HEK293 (cell line): ENCODE results near the gene SLC7A9.

ENCODE experiments used
- CTCF ChIA-PET: fragments of 350-600 bp; formaldehyde crosslinking; extraction: SDS; loops from one replicate; lab custom pipeline; 2021; ENCODE audit warnings: antibody characterized with exemption; lab: Yijun Ruan, JAX
- POLR2A ChIA-PET: fragments of 300-600 bp; formaldehyde crosslinking; extraction: SDS; loops from one replicate; lab custom pipeline; 2020; ENCODE audit warnings: antibody characterized with exemption, inconsistent platforms; lab: Yijun Ruan, JAX
- H3K27ac ChIP-seq: fragments of 200-500 bp; sonication (Bioruptor generic); 2 replicates; pipeline ENCODE4 v1.5.1; 2014; ENCODE audit warnings: low read depth, low read length, control low read depth, inconsistent platforms; ENCODE audit errors: extremely low read depth
- H3K36me3 ChIP-seq, 2 experiments: fragments of 200-500 bp in 1 of 2; sonication (Bioruptor generic) in 1 of 2; 1 replicate in 1 of 2; 2 replicates in 1 of 2; pipeline ENCODE4 v1.5.1; 2014 to 2017; ENCODE audit warnings: inconsistent platforms in 2 of 2, low read length in 2 of 2; ENCODE audit not compliant: control insufficient read depth in 2 of 2, insufficient read depth in 1 of 2
- H3K4me1 ChIP-seq: fragments of 200-500 bp; sonication (Bioruptor generic); 2 replicates; pipeline ENCODE4 v1.5.1; 2014; ENCODE audit warnings: mild to moderate bottlenecking, low read length, inconsistent platforms; ENCODE audit not compliant: control insufficient read depth, insufficient read depth
- H3K4me3 ChIP-seq: 2 replicates; pipeline ENCODE4 v1.5.1; 2011; ENCODE audit warnings: low read depth, mild to moderate bottlenecking, control low read depth, low read length, moderate library complexity
- H3K9me3 ChIP-seq: fragments of 200-500 bp; sonication (Bioruptor generic); 2 replicates; pipeline ENCODE4 v1.5.1; 2014; ENCODE audit warnings: low read depth, low read length, inconsistent platforms; ENCODE audit not compliant: control insufficient read depth, insufficient read depth
- BCL11A ChIP-seq: fragments of 450-650 bp; formaldehyde crosslinking; IDR thresholded peaks from 2 replicates; pipeline ENCODE4 v1.5.1; 2016; ENCODE audit warnings: low read depth, missing biosample characterization, missing genetic modification characterization
- SP2 ChIP-seq: fragments of 450-650 bp; formaldehyde crosslinking; IDR thresholded peaks from 2 replicates; pipeline ENCODE4 v1.5.1; 2016; ENCODE audit warnings: missing biosample characterization, missing genetic modification characterization
- TRIM28 ChIP-seq: IDR thresholded peaks from 2 replicates; pipeline ENCODE4 v1.6.1; 2011; ENCODE audit warnings: low read length, control low read depth, borderline replicate concordance
- ZNF19 ChIP-seq: fragments of 450-650 bp; formaldehyde crosslinking; IDR thresholded peaks from 2 replicates; pipeline ENCODE4; 2016; ENCODE audit warnings: missing biosample characterization, missing genetic modification characterization, low read depth
- ZNF302 ChIP-seq: fragments of 450-650 bp; formaldehyde crosslinking; IDR thresholded peaks from 2 replicates; pipeline ENCODE4 v1.5.1; 2016; ENCODE audit warnings: missing biosample characterization, missing genetic modification characterization, low read depth
- ZNF311 ChIP-seq: fragments of 450-650 bp; formaldehyde crosslinking; IDR thresholded peaks from 2 replicates; pipeline ENCODE4 v1.5.1; 2017; ENCODE audit warnings: missing biosample characterization, missing genetic modification characterization, borderline replicate concordance
- ZNF341 ChIP-seq: fragments of 450-650 bp; formaldehyde crosslinking; IDR thresholded peaks from 2 replicates; pipeline ENCODE4; 2016; ENCODE audit warnings: low read depth, missing biosample characterization, missing genetic modification characterization
- ZNF354C ChIP-seq: fragments of 450-650 bp; formaldehyde crosslinking; IDR thresholded peaks from 2 replicates; pipeline ENCODE4 v1.5.1; 2016; ENCODE audit warnings: missing biosample characterization, missing genetic modification characterization, low read depth, borderline replicate concordance
- ZNF404 ChIP-seq: fragments of 450-650 bp; formaldehyde crosslinking; IDR thresholded peaks from 2 replicates; pipeline ENCODE4 v1.5.1; 2017; ENCODE audit warnings: missing biosample characterization, missing genetic modification characterization
- ZNF416 ChIP-seq: fragments of 450-650 bp; formaldehyde crosslinking; IDR thresholded peaks from 2 replicates; pipeline ENCODE4 v1.5.1; 2016; ENCODE audit warnings: missing biosample characterization, missing genetic modification characterization
- ZNF48 ChIP-seq: fragments of 450-650 bp; formaldehyde crosslinking; IDR thresholded peaks from 2 replicates; pipeline ENCODE4 v1.5.1; 2016; ENCODE audit warnings: missing biosample characterization, missing genetic modification characterization
- ZNF596 ChIP-seq: fragments of 450-650 bp; IDR thresholded peaks from 2 replicates; pipeline ENCODE4 v1.5.0; 2018; ENCODE audit warnings: missing biosample characterization, mild to moderate bottlenecking, missing genetic modification characterization, moderate library complexity
- ZNF626 ChIP-seq: fragments of 450-650 bp; sonication (Bioruptor Pico); formaldehyde crosslinking; IDR thresholded peaks from 2 replicates; pipeline ENCODE4 v1.5.1; 2018; ENCODE audit warnings: missing biosample characterization, missing genetic modification characterization, inconsistent platforms
- ZNF677 ChIP-seq: fragments of 450-650 bp; IDR thresholded peaks from 2 replicates; pipeline ENCODE4 v1.5.0; 2018; ENCODE audit warnings: missing biosample characterization, mild to moderate bottlenecking, missing genetic modification characterization, moderate library complexity
- ZSCAN23 ChIP-seq: fragments of 450-650 bp; formaldehyde crosslinking; IDR thresholded peaks from 2 replicates; pipeline ENCODE4 v1.5.1; 2016; ENCODE audit warnings: missing biosample characterization, missing genetic modification characterization
- TF ChIP-seq, protein P1 (sequence below): fragments of 450-650 bp; formaldehyde crosslinking; IDR thresholded peaks from 2 replicates; pipeline ENCODE4 v1.5.1; 2016; ENCODE audit warnings: missing biosample characterization, missing genetic modification characterization
- TF ChIP-seq, protein P2 (sequence below): fragments of 450-650 bp; formaldehyde crosslinking; IDR thresholded peaks from 2 replicates; pipeline ENCODE4 v1.5.1; 2016; ENCODE audit warnings: missing biosample characterization, missing genetic modification characterization, borderline replicate concordance
- TF ChIP-seq, protein P3 (sequence below): fragments of 450-650 bp; formaldehyde crosslinking; IDR thresholded peaks from 2 replicates; pipeline ENCODE4 v1.5.1; 2017; ENCODE audit warnings: missing biosample characterization, mild to moderate bottlenecking, missing genetic modification characterization, moderate library complexity
- TF ChIP-seq, protein P4 (sequence below): fragments of 450-650 bp; formaldehyde crosslinking; IDR thresholded peaks from 2 replicates; pipeline ENCODE4 v1.5.1; 2016; ENCODE audit warnings: missing biosample characterization, missing genetic modification characterization
- TF ChIP-seq, protein P5 (sequence below): fragments of 450-650 bp; formaldehyde crosslinking; IDR thresholded peaks from 2 replicates; pipeline ENCODE4 v1.5.1; 2016; ENCODE audit warnings: missing biosample characterization, missing genetic modification characterization

SLC7A9 gene

DNA sequence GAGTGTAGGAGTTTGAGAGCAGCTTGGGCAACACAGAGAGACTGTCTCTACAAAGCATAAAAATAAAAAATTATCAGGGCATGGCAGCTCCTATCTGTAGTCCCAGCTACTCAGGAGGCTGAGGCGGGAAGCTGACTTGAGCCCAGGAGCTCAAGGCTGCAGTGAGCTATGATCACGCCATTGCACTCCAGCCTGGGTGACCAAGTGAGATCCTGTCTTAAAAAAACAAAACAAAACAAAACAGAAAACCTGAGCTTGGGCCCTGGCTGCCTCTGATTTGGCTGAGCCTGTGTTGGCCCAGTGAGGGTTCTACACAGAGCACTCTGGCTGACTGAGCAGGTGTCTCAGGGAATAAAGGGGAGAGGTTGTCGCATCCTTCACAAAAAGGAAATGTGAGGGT lies 8.0 kb downstream of the SLC7A9 start:
- H3K36me3 ChIP-seq, result no peaks in the 10 kb centered on the region; a peak in 1 of 3 replicates
- H3K9me3 ChIP-seq, result no peaks in the 10 kb centered on the region
- no peaks in the 10 kb centered on the region for H3K4me1 ChIP-seq
- H3K27ac ChIP-seq, result no peak overlapping the region
- CTCF ChIA-PET, result interaction anchor here (0.6 to 1.3 kb wide), 2 partner anchors 262 to 281 kb away, joined by 3 to 4 read pairs; no protein-coding TSS in a partner anchor
- no peak for TF ChIP-seq ZNF48
- TF ChIP-seq, protein P1, sequence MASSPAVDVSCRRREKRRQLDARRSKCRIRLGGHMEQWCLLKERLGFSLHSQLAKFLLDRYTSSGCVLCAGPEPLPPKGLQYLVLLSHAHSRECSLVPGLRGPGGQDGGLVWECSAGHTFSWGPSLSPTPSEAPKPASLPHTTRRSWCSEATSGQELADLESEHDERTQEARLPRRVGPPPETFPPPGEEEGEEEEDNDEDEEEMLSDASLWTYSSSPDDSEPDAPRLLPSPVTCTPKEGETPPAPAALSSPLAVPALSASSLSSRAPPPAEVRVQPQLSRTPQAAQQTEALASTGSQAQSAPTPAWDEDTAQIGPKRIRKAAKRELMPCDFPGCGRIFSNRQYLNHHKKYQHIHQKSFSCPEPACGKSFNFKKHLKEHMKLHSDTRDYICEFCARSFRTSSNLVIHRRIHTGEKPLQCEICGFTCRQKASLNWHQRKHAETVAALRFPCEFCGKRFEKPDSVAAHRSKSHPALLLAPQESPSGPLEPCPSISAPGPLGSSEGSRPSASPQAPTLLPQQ (tag by site-specific recombination), result no peak
- no peak for TF ChIP-seq ZNF341
- TF ChIP-seq, protein P2, sequence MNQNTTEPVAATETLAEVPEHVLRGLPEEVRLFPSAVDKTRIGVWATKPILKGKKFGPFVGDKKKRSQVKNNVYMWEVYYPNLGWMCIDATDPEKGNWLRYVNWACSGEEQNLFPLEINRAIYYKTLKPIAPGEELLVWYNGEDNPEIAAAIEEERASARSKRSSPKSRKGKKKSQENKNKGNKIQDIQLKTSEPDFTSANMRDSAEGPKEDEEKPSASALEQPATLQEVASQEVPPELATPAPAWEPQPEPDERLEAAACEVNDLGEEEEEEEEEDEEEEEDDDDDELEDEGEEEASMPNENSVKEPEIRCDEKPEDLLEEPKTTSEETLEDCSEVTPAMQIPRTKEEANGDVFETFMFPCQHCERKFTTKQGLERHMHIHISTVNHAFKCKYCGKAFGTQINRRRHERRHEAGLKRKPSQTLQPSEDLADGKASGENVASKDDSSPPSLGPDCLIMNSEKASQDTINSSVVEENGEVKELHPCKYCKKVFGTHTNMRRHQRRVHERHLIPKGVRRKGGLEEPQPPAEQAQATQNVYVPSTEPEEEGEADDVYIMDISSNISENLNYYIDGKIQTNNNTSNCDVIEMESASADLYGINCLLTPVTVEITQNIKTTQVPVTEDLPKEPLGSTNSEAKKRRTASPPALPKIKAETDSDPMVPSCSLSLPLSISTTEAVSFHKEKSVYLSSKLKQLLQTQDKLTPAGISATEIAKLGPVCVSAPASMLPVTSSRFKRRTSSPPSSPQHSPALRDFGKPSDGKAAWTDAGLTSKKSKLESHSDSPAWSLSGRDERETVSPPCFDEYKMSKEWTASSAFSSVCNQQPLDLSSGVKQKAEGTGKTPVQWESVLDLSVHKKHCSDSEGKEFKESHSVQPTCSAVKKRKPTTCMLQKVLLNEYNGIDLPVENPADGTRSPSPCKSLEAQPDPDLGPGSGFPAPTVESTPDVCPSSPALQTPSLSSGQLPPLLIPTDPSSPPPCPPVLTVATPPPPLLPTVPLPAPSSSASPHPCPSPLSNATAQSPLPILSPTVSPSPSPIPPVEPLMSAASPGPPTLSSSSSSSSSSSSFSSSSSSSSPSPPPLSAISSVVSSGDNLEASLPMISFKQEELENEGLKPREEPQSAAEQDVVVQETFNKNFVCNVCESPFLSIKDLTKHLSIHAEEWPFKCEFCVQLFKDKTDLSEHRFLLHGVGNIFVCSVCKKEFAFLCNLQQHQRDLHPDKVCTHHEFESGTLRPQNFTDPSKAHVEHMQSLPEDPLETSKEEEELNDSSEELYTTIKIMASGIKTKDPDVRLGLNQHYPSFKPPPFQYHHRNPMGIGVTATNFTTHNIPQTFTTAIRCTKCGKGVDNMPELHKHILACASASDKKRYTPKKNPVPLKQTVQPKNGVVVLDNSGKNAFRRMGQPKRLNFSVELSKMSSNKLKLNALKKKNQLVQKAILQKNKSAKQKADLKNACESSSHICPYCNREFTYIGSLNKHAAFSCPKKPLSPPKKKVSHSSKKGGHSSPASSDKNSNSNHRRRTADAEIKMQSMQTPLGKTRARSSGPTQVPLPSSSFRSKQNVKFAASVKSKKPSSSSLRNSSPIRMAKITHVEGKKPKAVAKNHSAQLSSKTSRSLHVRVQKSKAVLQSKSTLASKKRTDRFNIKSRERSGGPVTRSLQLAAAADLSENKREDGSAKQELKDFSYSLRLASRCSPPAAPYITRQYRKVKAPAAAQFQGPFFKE (tag by site-specific recombination), result no peak
- no peak for TF ChIP-seq ZNF596
- no peak for TF ChIP-seq ZNF677 (tag by site-specific recombination)
- no peak for TF ChIP-seq ZNF311 (tag by site-specific recombination)
- no peak for TF ChIP-seq ZNF626 (tag by site-specific recombination)
- TF ChIP-seq BCL11A (tag by site-specific recombination), result no peak
- no peak for TF ChIP-seq SP2 (tag by site-specific recombination)
- TF ChIP-seq ZSCAN23 (tag by site-specific recombination), result no peak
- TF ChIP-seq TRIM28, result no peak
- TF ChIP-seq ZNF302 (tag by site-specific recombination), result no peak
- no peak for TF ChIP-seq ZNF354C
- no peak for TF ChIP-seq ZNF19 (tag by site-specific recombination)
- TF ChIP-seq, protein P3, sequence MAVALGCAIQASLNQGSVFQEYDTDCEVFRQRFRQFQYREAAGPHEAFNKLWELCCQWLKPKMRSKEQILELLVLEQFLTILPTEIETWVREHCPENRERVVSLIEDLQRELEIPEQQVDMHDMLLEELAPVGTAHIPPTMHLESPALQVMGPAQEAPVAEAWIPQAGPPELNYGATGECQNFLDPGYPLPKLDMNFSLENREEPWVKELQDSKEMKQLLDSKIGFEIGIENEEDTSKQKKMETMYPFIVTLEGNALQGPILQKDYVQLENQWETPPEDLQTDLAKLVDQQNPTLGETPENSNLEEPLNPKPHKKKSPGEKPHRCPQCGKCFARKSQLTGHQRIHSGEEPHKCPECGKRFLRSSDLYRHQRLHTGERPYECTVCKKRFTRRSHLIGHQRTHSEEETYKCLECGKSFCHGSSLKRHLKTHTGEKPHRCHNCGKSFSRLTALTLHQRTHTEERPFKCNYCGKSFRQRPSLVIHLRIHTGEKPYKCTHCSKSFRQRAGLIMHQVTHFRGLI (tag by site-specific recombination), result no peak
- TF ChIP-seq, protein P4, sequence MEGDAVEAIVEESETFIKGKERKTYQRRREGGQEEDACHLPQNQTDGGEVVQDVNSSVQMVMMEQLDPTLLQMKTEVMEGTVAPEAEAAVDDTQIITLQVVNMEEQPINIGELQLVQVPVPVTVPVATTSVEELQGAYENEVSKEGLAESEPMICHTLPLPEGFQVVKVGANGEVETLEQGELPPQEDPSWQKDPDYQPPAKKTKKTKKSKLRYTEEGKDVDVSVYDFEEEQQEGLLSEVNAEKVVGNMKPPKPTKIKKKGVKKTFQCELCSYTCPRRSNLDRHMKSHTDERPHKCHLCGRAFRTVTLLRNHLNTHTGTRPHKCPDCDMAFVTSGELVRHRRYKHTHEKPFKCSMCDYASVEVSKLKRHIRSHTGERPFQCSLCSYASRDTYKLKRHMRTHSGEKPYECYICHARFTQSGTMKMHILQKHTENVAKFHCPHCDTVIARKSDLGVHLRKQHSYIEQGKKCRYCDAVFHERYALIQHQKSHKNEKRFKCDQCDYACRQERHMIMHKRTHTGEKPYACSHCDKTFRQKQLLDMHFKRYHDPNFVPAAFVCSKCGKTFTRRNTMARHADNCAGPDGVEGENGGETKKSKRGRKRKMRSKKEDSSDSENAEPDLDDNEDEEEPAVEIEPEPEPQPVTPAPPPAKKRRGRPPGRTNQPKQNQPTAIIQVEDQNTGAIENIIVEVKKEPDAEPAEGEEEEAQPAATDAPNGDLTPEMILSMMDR (tag by site-specific recombination), result no peak
- TF ChIP-seq, protein P5, sequence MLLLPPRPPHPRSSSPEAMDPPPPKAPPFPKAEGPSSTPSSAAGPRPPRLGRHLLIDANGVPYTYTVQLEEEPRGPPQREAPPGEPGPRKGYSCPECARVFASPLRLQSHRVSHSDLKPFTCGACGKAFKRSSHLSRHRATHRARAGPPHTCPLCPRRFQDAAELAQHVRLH (tag by site-specific recombination), result no peak
- TF ChIP-seq ZNF416 (tag by site-specific recombination), result no peak
- TF ChIP-seq ZNF404 (tag by site-specific recombination), result no peak
- POLR2A ChIA-PET, result no interaction called here
- H3K4me3 ChIP-seq, result no peak overlapping the region
